Measurements from ENCODE around the gene WDR11.

Gene WDR11

GRCh38 chr10:120850911-120851865 is at the start of gene WDR11:
Gene WDR11 (plus strand): TSS chr10:120851362. CDS start chr10:120851421, 59 bp downstream.
- peak; percentile 81 for DNase-seq

- DNase-seq, result no peak
These were observed 48.2 kb upstream of the WDR11 start for GRCh38 chr10:120802935-120803334.

- no peak for DNase-seq
These were observed 47.2 kb upstream of the WDR11 start for GRCh38 chr10:120803972-120804371.

GRCh38 chr10:120805014-120805812 is 45.9 kb upstream of the WDR11 start:
- no peak for DNase-seq

- no peak for DNase-seq
These were observed 45.1 kb upstream of the WDR11 start for GRCh38 chr10:120806081-120806480.

GRCh38 chr10:120810298-120810697 is 40.9 kb upstream of the WDR11 start:
- no peak for DNase-seq

GRCh38 chr10:120813085-120813484 is 38.1 kb upstream of the WDR11 start:
- no peak for DNase-seq

GRCh38 chr10:120818301-120818700 is 32.9 kb upstream of the WDR11 start:
- no peak for DNase-seq

GRCh38 chr10:120819366-120819765 is 31.8 kb upstream of the WDR11 start:
- DNase-seq, result no peak

- DNase-seq, result no peak
These were observed 27.9 kb upstream of the WDR11 start for GRCh38 chr10:120823266-120823665.

GRCh38 chr10:120824881-120825309 is 26.3 kb upstream of the WDR11 start:
- peak in 1 of 2 donors; percentile 9 for DNase-seq

GRCh38 chr10:120825878-120826769 is 25.0 kb upstream of the WDR11 start:
- DNase-seq, result no peak

- no peak for DNase-seq
These were observed 23.8 kb upstream of the WDR11 start for GRCh38 chr10:120827251-120827875.

GRCh38 chr10:120828763-120829319 is 22.3 kb upstream of the WDR11 start:
- no peak for DNase-seq

- no peak for DNase-seq
These were observed 19.1 kb upstream of the WDR11 start for GRCh38 chr10:120832106-120832505.

- DNase-seq, result no peak
These were observed 17.8 kb upstream of the WDR11 start for GRCh38 chr10:120833222-120833928.

GRCh38 chr10:120835603-120836002 is 15.6 kb upstream of the WDR11 start:
- no peak for DNase-seq

- DNase-seq, result no peak
These were observed 12.2 kb upstream of the WDR11 start for GRCh38 chr10:120838941-120839340.

GRCh38 chr10:120841522-120842189 is 9.5 kb upstream of the WDR11 start:
- DNase-seq, result peak in 1 of 2 donors; percentile 13

- DNase-seq, result no peak
These were observed 3.2 kb downstream of the WDR11 start for GRCh38 chr10:120854388-120854787.

All from stimulated activated CD4-positive, alpha-beta T cell treated with anti-CD3 and anti-CD28 coated beads, Interleukin-2, amount 100 ng/mL, for 24 hours (primary cell).